ENCODE results near the gene PGM2.

DNA sequence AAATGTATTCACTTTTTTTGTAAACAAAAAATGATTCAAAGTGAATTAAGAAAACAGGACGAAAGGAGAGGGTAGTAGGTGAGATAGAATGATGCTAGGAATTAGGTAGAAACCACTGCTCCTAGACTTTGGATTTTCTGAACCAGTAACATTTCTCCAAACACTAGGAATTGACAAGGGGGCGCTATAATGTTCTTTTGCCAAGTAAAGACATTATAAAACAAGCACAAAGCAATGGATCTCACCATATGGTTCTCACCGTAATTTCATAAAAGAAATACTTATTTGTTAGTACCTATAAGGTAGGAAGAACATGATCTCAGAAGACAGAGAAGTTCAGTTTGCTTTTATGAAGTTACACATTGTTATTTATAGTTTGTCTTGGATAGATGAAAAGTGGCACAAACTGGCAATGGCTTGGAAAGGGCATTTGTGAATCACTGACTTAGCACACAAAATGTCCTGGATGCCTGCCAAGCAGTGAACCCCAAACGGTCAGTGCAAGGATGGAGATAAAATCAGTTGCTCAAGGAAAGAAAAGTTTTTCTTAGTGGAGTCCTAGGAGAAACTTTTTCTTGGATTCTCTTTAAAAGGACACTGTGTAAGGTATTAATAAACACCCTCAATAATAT lies 56.3 kb downstream of the PGM2 start:
- TF ChIP-seq, protein P1, sequence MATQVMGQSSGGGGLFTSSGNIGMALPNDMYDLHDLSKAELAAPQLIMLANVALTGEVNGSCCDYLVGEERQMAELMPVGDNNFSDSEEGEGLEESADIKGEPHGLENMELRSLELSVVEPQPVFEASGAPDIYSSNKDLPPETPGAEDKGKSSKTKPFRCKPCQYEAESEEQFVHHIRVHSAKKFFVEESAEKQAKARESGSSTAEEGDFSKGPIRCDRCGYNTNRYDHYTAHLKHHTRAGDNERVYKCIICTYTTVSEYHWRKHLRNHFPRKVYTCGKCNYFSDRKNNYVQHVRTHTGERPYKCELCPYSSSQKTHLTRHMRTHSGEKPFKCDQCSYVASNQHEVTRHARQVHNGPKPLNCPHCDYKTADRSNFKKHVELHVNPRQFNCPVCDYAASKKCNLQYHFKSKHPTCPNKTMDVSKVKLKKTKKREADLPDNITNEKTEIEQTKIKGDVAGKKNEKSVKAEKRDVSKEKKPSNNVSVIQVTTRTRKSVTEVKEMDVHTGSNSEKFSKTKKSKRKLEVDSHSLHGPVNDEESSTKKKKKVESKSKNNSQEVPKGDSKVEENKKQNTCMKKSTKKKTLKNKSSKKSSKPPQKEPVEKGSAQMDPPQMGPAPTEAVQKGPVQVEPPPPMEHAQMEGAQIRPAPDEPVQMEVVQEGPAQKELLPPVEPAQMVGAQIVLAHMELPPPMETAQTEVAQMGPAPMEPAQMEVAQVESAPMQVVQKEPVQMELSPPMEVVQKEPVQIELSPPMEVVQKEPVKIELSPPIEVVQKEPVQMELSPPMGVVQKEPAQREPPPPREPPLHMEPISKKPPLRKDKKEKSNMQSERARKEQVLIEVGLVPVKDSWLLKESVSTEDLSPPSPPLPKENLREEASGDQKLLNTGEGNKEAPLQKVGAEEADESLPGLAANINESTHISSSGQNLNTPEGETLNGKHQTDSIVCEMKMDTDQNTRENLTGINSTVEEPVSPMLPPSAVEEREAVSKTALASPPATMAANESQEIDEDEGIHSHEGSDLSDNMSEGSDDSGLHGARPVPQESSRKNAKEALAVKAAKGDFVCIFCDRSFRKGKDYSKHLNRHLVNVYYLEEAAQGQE (IDR thresholded peaks at IDR 0.05; ENCODE audit: borderline replicate concordance) = no peak
- TF ChIP-seq, protein P2, sequence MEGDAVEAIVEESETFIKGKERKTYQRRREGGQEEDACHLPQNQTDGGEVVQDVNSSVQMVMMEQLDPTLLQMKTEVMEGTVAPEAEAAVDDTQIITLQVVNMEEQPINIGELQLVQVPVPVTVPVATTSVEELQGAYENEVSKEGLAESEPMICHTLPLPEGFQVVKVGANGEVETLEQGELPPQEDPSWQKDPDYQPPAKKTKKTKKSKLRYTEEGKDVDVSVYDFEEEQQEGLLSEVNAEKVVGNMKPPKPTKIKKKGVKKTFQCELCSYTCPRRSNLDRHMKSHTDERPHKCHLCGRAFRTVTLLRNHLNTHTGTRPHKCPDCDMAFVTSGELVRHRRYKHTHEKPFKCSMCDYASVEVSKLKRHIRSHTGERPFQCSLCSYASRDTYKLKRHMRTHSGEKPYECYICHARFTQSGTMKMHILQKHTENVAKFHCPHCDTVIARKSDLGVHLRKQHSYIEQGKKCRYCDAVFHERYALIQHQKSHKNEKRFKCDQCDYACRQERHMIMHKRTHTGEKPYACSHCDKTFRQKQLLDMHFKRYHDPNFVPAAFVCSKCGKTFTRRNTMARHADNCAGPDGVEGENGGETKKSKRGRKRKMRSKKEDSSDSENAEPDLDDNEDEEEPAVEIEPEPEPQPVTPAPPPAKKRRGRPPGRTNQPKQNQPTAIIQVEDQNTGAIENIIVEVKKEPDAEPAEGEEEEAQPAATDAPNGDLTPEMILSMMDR (IDR thresholded peaks at IDR 0.05; ENCODE audit: poor library complexity, severe bottlenecking) = no peak
